H1 (cell line): Measurements from ENCODE around the gene FRMD6. TPM values are rescaled to one million over a fixed set of nuclear protein-coding genes. Genes with fewer than 3 reads are reported as not detected.

Experiments
- CTCF ChIA-PET: fragments of 300-600 bp; sonication (Branson Sonifier 250); formaldehyde crosslinking; loops from one replicate; lab custom pipeline; 2021; ENCODE audit not compliant: partially characterized antibody; lab: Charles Lee
- POLR2A ChIA-PET: fragments of 300-600 bp; sonication (Branson Sonifier 250); formaldehyde crosslinking; loops from one replicate; lab custom pipeline; 2021; ENCODE audit warnings: inconsistent platforms; ENCODE audit not compliant: partially characterized antibody; lab: Charles Lee
- DNase-seq, 2 experiments: peaks; one replicate each; pipeline versions ENCODE4 v3.0.0 to v3.0.0-alpha.2; 2010 to 2022; ENCODE audit warnings: low spot score in 2 of 2, low read depth in 1 of 2, mixed read lengths in 1 of 2
- FAIRE-seq: peaks from 2 replicates; lab custom pipeline; 2011; peaks lifted over from hg19 to GRCh38; lab: Jason Lieb, UNC
- H2AFZ ChIP-seq: 2 replicates; pipeline ENCODE4 v1.8.1; 2012; ENCODE audit warnings: low read length, inconsistent platforms
- H2AK5ac ChIP-seq: 2 replicates; pipeline ENCODE4 v1.6.1; 2013; ENCODE audit warnings: low read depth, low read length
- H2BK120ac ChIP-seq: replicated peaks from 2 replicates; pipeline ENCODE3; 2013; ENCODE audit warnings: low read depth, low read length, inconsistent platforms
- H2BK12ac ChIP-seq: 2 replicates; pipeline ENCODE4 v1.6.1; 2013; ENCODE audit warnings: low read depth, low read length
- H2BK15ac ChIP-seq: 2 replicates; pipeline ENCODE4 v1.6.1; 2013; ENCODE audit warnings: low read length
- H2BK20ac ChIP-seq: 2 replicates; pipeline ENCODE4 v1.6.1; 2013; ENCODE audit warnings: low read length
- H2BK5ac ChIP-seq: 2 replicates; pipeline ENCODE4 v1.6.1; 2013; ENCODE audit warnings: low read depth, low read length
- H3K14ac ChIP-seq: 2 replicates; pipeline ENCODE4 v1.6.1; 2013; ENCODE audit warnings: inconsistent platforms; ENCODE audit not compliant: insufficient read length
- H3K18ac ChIP-seq: 2 replicates; pipeline ENCODE4 v1.6.1; 2013; ENCODE audit warnings: low read length; ENCODE audit errors: extremely low read depth
- H3K23ac ChIP-seq: 2 replicates; pipeline ENCODE4 v1.6.1; 2013; ENCODE audit warnings: inconsistent platforms; ENCODE audit not compliant: insufficient read length
- H3K23me2 ChIP-seq: 2 replicates; pipeline ENCODE4 v1.6.1; 2013; ENCODE audit warnings: low read depth, low read length
- H3K27ac ChIP-seq: 2 replicates; pipeline ENCODE4 v1.6.1; 2011; ENCODE audit warnings: low read depth, low read length, inconsistent platforms
- H3K27me3 ChIP-seq, 4 experiments: replicated peaks in 1 of 4; 1 replicate in 1 of 4; 2 replicates in 3 of 4; pipeline versions ENCODE4 v1.6.1 to v1.8.1; 2011 to 2013; ENCODE audit warnings: low read length in 3 of 4, mild to moderate bottlenecking in 3 of 4, inconsistent platforms in 2 of 4, mixed read lengths in 2 of 4, moderate library complexity in 1 of 4; ENCODE audit not compliant: control insufficient read depth in 3 of 4, insufficient read depth in 3 of 4; ENCODE audit errors: extremely low read depth in 1 of 4
- H3K36me3 ChIP-seq, 4 experiments: 2 replicates each; pipeline versions ENCODE4 v1.6.1 to v1.8.1; 2011 to 2013; ENCODE audit warnings: mild to moderate bottlenecking in 4 of 4, low read length in 3 of 4, moderate library complexity in 2 of 4, control low read depth in 1 of 4, inconsistent platforms in 1 of 4; ENCODE audit not compliant: insufficient read depth in 4 of 4, control insufficient read depth in 2 of 4
- H3K4ac ChIP-seq: replicated peaks from 2 replicates; pipeline ENCODE3; 2013; ENCODE audit warnings: low read length, low read depth, mixed read lengths, inconsistent platforms; ENCODE audit not compliant: insufficient read length
- H3K4me1 ChIP-seq, 4 experiments: replicated peaks in 1 of 4; 1 replicate in 1 of 4; 2 replicates in 3 of 4; pipeline versions ENCODE4 v1.6.1 to v1.8.1; 2011 to 2013; ENCODE audit warnings: low read length in 3 of 4, inconsistent platforms in 2 of 4, mixed read lengths in 1 of 4; ENCODE audit not compliant: insufficient read depth in 4 of 4, control insufficient read depth in 3 of 4
- H3K4me2 ChIP-seq, 2 experiments: 2 replicates each; pipeline versions ENCODE4 v1.6.1 to v1.8.1; 2011 to 2013; ENCODE audit warnings: low read depth in 2 of 2, low read length in 2 of 2, control low read depth in 1 of 2, inconsistent platforms in 1 of 2, mild to moderate bottlenecking in 1 of 2; ENCODE audit not compliant: insufficient read depth in 1 of 2
- H3K4me3 ChIP-seq, 4 experiments: fragments of 200-600, 300-600 bp in 1 of 4; sonication (generic), shearing (Covaris generic), sonication (Bioruptor Twin) in 1 of 4; 2 replicates each; pipeline versions ENCODE4 v1.5.1 to v1.8.1; 2011 to 2016; ENCODE audit warnings: low read length in 4 of 4, low read depth in 3 of 4, control low read depth in 2 of 4, inconsistent platforms in 2 of 4, mild to moderate bottlenecking in 2 of 4, mixed read lengths in 1 of 4, moderate library complexity in 1 of 4; ENCODE audit not compliant: insufficient read depth in 2 of 4; ENCODE audit errors: extremely low read depth in 1 of 4
- H3K56ac ChIP-seq: replicated peaks from 2 replicates; pipeline ENCODE3; 2013; ENCODE audit warnings: low read depth, mild to moderate bottlenecking, mixed read lengths, low read length, inconsistent platforms; ENCODE audit not compliant: insufficient read length
- H3K79me1 ChIP-seq: 2 replicates; pipeline ENCODE4 v1.6.1; 2013; ENCODE audit warnings: low read depth, low read length, control low read depth
- H3K79me2 ChIP-seq, 2 experiments: 2 replicates each; pipeline versions ENCODE4 v1.6.1 to v1.8.1; 2012 to 2013; ENCODE audit warnings: low read length in 2 of 2, mild to moderate bottlenecking in 2 of 2, inconsistent platforms in 1 of 2; ENCODE audit not compliant: insufficient read depth in 2 of 2, control insufficient read depth in 1 of 2
- H3K9ac ChIP-seq, 4 experiments: replicated peaks in 1 of 4; 1 replicate in 1 of 4; 2 replicates in 3 of 4; pipeline versions ENCODE4 v1.6.1 to v1.8.1; 2011 to 2013; ENCODE audit warnings: low read depth in 3 of 4, low read length in 3 of 4, control low read depth in 2 of 4, mild to moderate bottlenecking in 2 of 4, moderate library complexity in 2 of 4, inconsistent platforms in 1 of 4; ENCODE audit errors: extremely low read depth in 1 of 4
- H3K9me3 ChIP-seq, 2 experiments: 2 replicates each; pipeline versions ENCODE4 v1.6.1 to v1.8.1; 2012 to 2013; ENCODE audit warnings: mild to moderate bottlenecking in 2 of 2, moderate library complexity in 2 of 2, control low read depth in 1 of 2, inconsistent platforms in 1 of 2, low read depth in 1 of 2, low read length in 1 of 2, mixed read lengths in 1 of 2; ENCODE audit not compliant: insufficient read depth in 2 of 2
- H4K20me1 ChIP-seq, 2 experiments: replicated peaks in 1 of 2; 2 replicates each; pipeline versions ENCODE3 to v1.8.1; 2011 to 2013; ENCODE audit warnings: inconsistent platforms in 2 of 2, low read length in 2 of 2, mild to moderate bottlenecking in 1 of 2; ENCODE audit not compliant: insufficient read depth in 2 of 2, control insufficient read depth in 1 of 2
- H4K5ac ChIP-seq: 2 replicates; pipeline ENCODE4 v1.6.1; 2013; ENCODE audit warnings: low read length, low read depth, mixed read lengths, inconsistent platforms; ENCODE audit not compliant: insufficient read length
- H4K8ac ChIP-seq: 2 replicates; pipeline ENCODE4 v1.8.0; 2013; ENCODE audit warnings: mild to moderate bottlenecking, moderate library complexity, low read length, inconsistent platforms; ENCODE audit not compliant: insufficient read depth; ENCODE audit errors: extremely low read depth
- H4K91ac ChIP-seq: replicated peaks from 2 replicates; pipeline ENCODE3; 2013; ENCODE audit warnings: low read length, mixed read lengths, inconsistent platforms; ENCODE audit not compliant: insufficient read length
- CBX5 ChIP-seq: fragments of 300-800, 300-1000 bp; sonication (generic); IDR thresholded peaks from 2 replicates; pipeline ENCODE4 v1.7.1; 2016; ENCODE audit warnings: antibody characterized with exemption, low read length, low read depth
- CEBPB ChIP-seq: IDR thresholded peaks from 2 replicates; pipeline ENCODE4 v1.6.1; 2012; ENCODE audit warnings: low read depth, low read length
- EGR1 ChIP-seq: IDR thresholded peaks from 2 replicates; pipeline ENCODE4 v1.6.1; 2011; ENCODE audit warnings: low read depth, low read length, borderline replicate concordance
- GABPA ChIP-seq: IDR thresholded peaks from 2 replicates; pipeline ENCODE4 v1.6.1; 2011; ENCODE audit warnings: mild to moderate bottlenecking, low read length, moderate library complexity, borderline replicate concordance; ENCODE audit not compliant: insufficient read depth
- JUN ChIP-seq: IDR thresholded peaks from 2 replicates; pipeline ENCODE4 v1.6.1; 2011; ENCODE audit warnings: low read depth, mild to moderate bottlenecking, improper control_type of control experiment, low read length
- KDM1A ChIP-seq: fragments of 200-600, 300-600 bp; sonication (generic); IDR thresholded peaks from 2 replicates; pipeline ENCODE4 v1.7.1; 2016; ENCODE audit warnings: mild to moderate bottlenecking, low read length, borderline replicate concordance
- PHF8 ChIP-seq: fragments of 200-600 bp; sonication (generic); conservative IDR thresholded peaks from 2 replicates; pipeline ENCODE4 v1.7.1; 2012; ENCODE audit warnings: low read depth, mild to moderate bottlenecking, inconsistent platforms, low read length, moderate library complexity
- POU5F1 ChIP-seq: IDR thresholded peaks from 2 replicates; pipeline ENCODE4 v1.6.1; 2011; ENCODE audit warnings: low read depth, mild to moderate bottlenecking, low read length, moderate library complexity
- TAF7 ChIP-seq: optimal IDR thresholded peaks from 2 replicates; pipeline ENCODE3; 2011; ENCODE audit warnings: low read depth, mild to moderate bottlenecking, inconsistent platforms, low read length, moderate library complexity, borderline replicate concordance
- TCF12 ChIP-seq: IDR thresholded peaks from 2 replicates; pipeline ENCODE4 v1.6.1; 2011; ENCODE audit warnings: low read depth, mild to moderate bottlenecking, low read length
- WGBS, 2 experiments: shearing (Covaris generic) in 1 of 2; methylation state at CpG; one replicate each; pipeline versions ENCODE4 v1.1.6 to v1.1.7; 2013 to 2015; ENCODE audit warnings: low lambda C conversion rate in 2 of 2, mixed read lengths in 2 of 2, inconsistent platforms in 1 of 2, low coverage in 1 of 2, missing lambda C conversion rate in 1 of 2; ENCODE audit not compliant: insufficient replicate concordance in 2 of 2, insufficient coverage in 1 of 2, insufficient read length in 1 of 2; ENCODE audit errors: extremely low coverage in 1 of 2, missing lambda C conversion rate in 1 of 2; 5-methylcytosine and 5-hydroxymethylcytosine counted together
- polyA plus RNA-seq, 7 experiments: library from polyadenylated mRNA; depleted of rRNA in 3 of 7; stranded (reverse) in 5 of 7; unstranded in 2 of 7; fragments of >200 nt in 5 of 7; fragments of 200-250 nt in 2 of 7; gene quantifications; 1 replicate in 5 of 7; 2 replicates in 1 of 7; 4 replicates in 1 of 7; pipeline versions ENCODE4 v1.2.1 to v1.2.3, GENCODE V29; 2011 to 2013; ENCODE audit warnings: missing spikeins in 2 of 7, mixed read lengths in 2 of 7
- total RNA-seq: library from RNA; stranded (reverse); fragmentation: NEBNext Ultra II Directional; extraction: Animal tissue kit (Norgen Biotek cat#: 25700); gene quantifications from 2 replicates; pipeline ENCODE4 v1.2.1, GENCODE V29; 2021
- TF ChIP-seq, protein P1 (sequence below): IDR thresholded peaks from 2 replicates; pipeline ENCODE4 v1.6.1; 2011; ENCODE audit warnings: low read length, improper control_type of control experiment

The FRMD6 gene
- total and polyA plus RNA-seq, 2 of the 8 experiments (the other 6 are each of a cell fraction or from before 2014, with no cell fraction given), result 5.4 to 23.7 TPM

DNA sequence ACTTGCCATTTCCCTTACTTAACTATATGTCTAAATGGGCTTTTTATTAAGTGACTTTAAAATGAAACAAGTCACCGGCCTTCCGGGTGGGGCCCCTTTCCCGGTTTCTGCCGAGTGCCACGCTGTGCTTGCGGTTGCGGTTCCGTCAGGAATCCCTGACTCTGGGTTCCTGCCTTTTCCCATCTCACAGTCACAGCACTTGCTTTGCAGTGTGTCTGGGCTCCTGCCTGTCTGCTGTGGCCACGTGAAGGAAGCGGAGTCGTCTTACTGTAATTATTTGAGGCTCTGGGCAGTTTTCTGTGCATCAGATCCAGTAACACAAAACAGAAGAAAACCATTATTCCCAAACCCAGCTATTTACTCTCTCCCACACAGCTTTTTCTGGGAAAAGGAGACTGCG lies 44.0 kb upstream of the FRMD6 start:
- Histone ChIP-seq H3K9me3 (no peaks in the 10 kb centered on the region), H3K18ac (no peak overlapping the region), H3K4ac (no peak overlapping the region), H4K20me1 (no peaks in the 10 kb centered on the region), H2BK15ac (no peak overlapping the region), H3K4me2 (no peak overlapping the region), H3K27ac (no peak overlapping the region), H3K27me3 (no peaks in the 10 kb centered on the region), H3K9ac (no peak overlapping the region), H4K5ac (no peak overlapping the region), H2BK5ac (no peak overlapping the region), H2BK120ac (no peak overlapping the region), H3K79me2 (no peaks in the 10 kb centered on the region), H2BK20ac (no peak overlapping the region)
- no peak for FAIRE-seq
- WGBS, 2 experiments, result 85% methylated on average over 12 of the region's 12 CpGs; no CpG with 5 or more reads in 1 of the 2 experiments
- POLR2A ChIA-PET, result no interaction called here
- TF ChIP-seq EGR1 (no peak), TAF7 (no peak), CEBPB (no peak), TCF12 (no peak), JUN (no peak), GABPA (no peak), PHF8 (no peak), POU5F1 (no peak), CBX5 (no peak), KDM1A (no peak)
- TF ChIP-seq, protein P1, sequence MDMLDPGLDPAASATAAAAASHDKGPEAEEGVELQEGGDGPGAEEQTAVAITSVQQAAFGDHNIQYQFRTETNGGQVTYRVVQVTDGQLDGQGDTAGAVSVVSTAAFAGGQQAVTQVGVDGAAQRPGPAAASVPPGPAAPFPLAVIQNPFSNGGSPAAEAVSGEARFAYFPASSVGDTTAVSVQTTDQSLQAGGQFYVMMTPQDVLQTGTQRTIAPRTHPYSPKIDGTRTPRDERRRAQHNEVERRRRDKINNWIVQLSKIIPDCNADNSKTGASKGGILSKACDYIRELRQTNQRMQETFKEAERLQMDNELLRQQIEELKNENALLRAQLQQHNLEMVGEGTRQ, result no peak
- TF ChIP-seq, all 59 proteins: peak for 0
- H3K14ac ChIP-seq, result no peak overlapping the region
- no peaks in the 10 kb centered on the region for H3K79me1 ChIP-seq
- H4K91ac ChIP-seq, result no peak overlapping the region
- no peak for DNase-seq
- H3K23me2 ChIP-seq, result no peaks in the 10 kb centered on the region
- no peak overlapping the region for H3K4me3 ChIP-seq
- H2AK5ac ChIP-seq, result no peak overlapping the region
- no peak overlapping the region for H2AFZ ChIP-seq
- no peak overlapping the region for H3K56ac ChIP-seq
- H4K8ac ChIP-seq, result no peak overlapping the region
- CTCF ChIA-PET, result no interaction called here
- no peaks in the 10 kb centered on the region; a peak in 1 of 7 replicates for H3K4me1 ChIP-seq
- no peak overlapping the region for H2BK12ac ChIP-seq
- H3K23ac ChIP-seq, result no peak overlapping the region
- no peaks in the 10 kb centered on the region for H3K36me3 ChIP-seq
